ENCODE measurements around the gene CMPK1. TPM values are rescaled to one million over a fixed set of nuclear protein-coding genes. Genes with fewer than 3 reads are reported as not detected.

Gene CMPK1
- total and polyA plus RNA-seq, 10 of the 15 experiments (the other 5 are each of a cell fraction or from before 2014, with no cell fraction given), result 43.7 to 159 (median 85.6) TPM

GRCh38 chr1:47313915-47314664 lies 19.5 kb upstream of the CMPK1 start, which contains the start of gene STIL (continued):
- TF ChIP-seq ZNF687 (IDR thresholded peaks at IDR 0.05), result no peak
- no peak for TF ChIP-seq MYC (IDR thresholded peaks at IDR 0.05; ENCODE audit: insufficient read depth, insufficient read length, insufficient replicate concordance, low read length, severe bottlenecking)
- no peak for TF ChIP-seq ZBTB33 (IDR thresholded peaks at IDR 0.05)
- TF ChIP-seq RB1 (IDR thresholded peaks at IDR 0.05; ENCODE audit: borderline replicate concordance), result peak; percentile 87
- TF ChIP-seq PAX5 (IDR thresholded peaks at IDR 0.05; ENCODE audit: borderline replicate concordance, low read depth, low read length), result no peak
- TF ChIP-seq SP1 (IDR thresholded peaks at IDR 0.05; ENCODE audit: low read depth, low read length), result peak; percentile 97
- no peak for TF ChIP-seq USF2 (IDR thresholded peaks at IDR 0.05; ENCODE audit: borderline replicate concordance, low read depth, low read length)
- TF ChIP-seq ZBTB11 (CRISPR knock-in tag; IDR thresholded peaks at IDR 0.05), result no peak
- TF ChIP-seq HSF1 (IDR thresholded peaks at IDR 0.05; ENCODE audit: low read depth, low read length), result no peak
- peak; percentile 89 for TF ChIP-seq POLR2A (IDR thresholded peaks at IDR 0.05; ENCODE audit: low read depth, low read length)
- peak; percentile 31 for TF ChIP-seq YY1 (IDR thresholded peaks at IDR 0.05; ENCODE audit: low read depth, low read length)
- TF ChIP-seq FOXK2 (IDR thresholded peaks at IDR 0.05), result no peak
- no peak for TF ChIP-seq ZNF274 (IDR thresholded peaks at IDR 0.05; ENCODE audit: insufficient read depth, insufficient read length)
- TF ChIP-seq TAF1 (IDR thresholded peaks at IDR 0.05; ENCODE audit: borderline replicate concordance, low read depth, low read length), result peak; percentile 92
